HEK293 (cell line): Measurements from ENCODE around the gene RHBDL3.
A peak's percentile ranks its signal among the peaks of the same experiment; 100 is the strongest.

Source experiments
- KLF16 ChIP-seq: fragments of 450-650 bp; formaldehyde crosslinking; IDR thresholded peaks from 2 replicates; pipeline ENCODE4 v1.5.1; 2017; ENCODE audit warnings: missing biosample characterization, missing genetic modification characterization
- SCRT1 ChIP-seq: fragments of 450-650 bp; formaldehyde crosslinking; IDR thresholded peaks from 2 replicates; pipeline ENCODE4 v1.5.1; 2016; ENCODE audit warnings: missing biosample characterization, missing genetic modification characterization, borderline replicate concordance
- SP7 ChIP-seq: fragments of 450-650 bp; formaldehyde crosslinking; IDR thresholded peaks from 2 replicates; pipeline ENCODE4 v1.5.1; 2016; ENCODE audit warnings: missing biosample characterization, missing genetic modification characterization
- ZNF112 ChIP-seq: fragments of 450-650 bp; formaldehyde crosslinking; IDR thresholded peaks from 2 replicates; pipeline ENCODE4 v1.5.0; 2017; ENCODE audit warnings: missing biosample characterization, missing genetic modification characterization
- ZNF221 ChIP-seq: fragments of 450-650 bp; formaldehyde crosslinking; IDR thresholded peaks from 2 replicates; pipeline ENCODE4 v1.5.1; 2017; ENCODE audit warnings: missing biosample characterization, missing genetic modification characterization, borderline replicate concordance
- ZNF24 ChIP-seq: fragments of 450-650 bp; formaldehyde crosslinking; IDR thresholded peaks from 2 replicates; pipeline ENCODE4 v1.5.1; 2016; ENCODE audit warnings: missing biosample characterization, missing genetic modification characterization
- ZNF324 ChIP-seq: fragments of 450-650 bp; formaldehyde crosslinking; IDR thresholded peaks from 2 replicates; pipeline ENCODE4 v1.5.1; 2016; ENCODE audit warnings: missing biosample characterization, missing genetic modification characterization
- ZNF350 ChIP-seq: fragments of 450-650 bp; formaldehyde crosslinking; IDR thresholded peaks from 2 replicates; pipeline ENCODE4 v1.5.0; 2017; ENCODE audit warnings: missing biosample characterization, mild to moderate bottlenecking, missing genetic modification characterization
- ZNF37A ChIP-seq: fragments of 450-650 bp; IDR thresholded peaks from 2 replicates; pipeline ENCODE4 v1.5.1; 2018; ENCODE audit warnings: missing biosample characterization, missing genetic modification characterization
- ZNF391 ChIP-seq: fragments of 450-650 bp; formaldehyde crosslinking; IDR thresholded peaks from 2 replicates; pipeline ENCODE4 v1.5.1; 2016; ENCODE audit warnings: low read depth, missing biosample characterization, missing genetic modification characterization, borderline replicate concordance
- ZNF416 ChIP-seq: fragments of 450-650 bp; formaldehyde crosslinking; IDR thresholded peaks from 2 replicates; pipeline ENCODE4 v1.5.1; 2016; ENCODE audit warnings: missing biosample characterization, missing genetic modification characterization
- ZNF548 ChIP-seq: fragments of 450-650 bp; formaldehyde crosslinking; IDR thresholded peaks from 2 replicates; pipeline ENCODE4 v1.5.1; 2016; ENCODE audit warnings: missing biosample characterization, missing genetic modification characterization
- ZNF555 ChIP-seq: fragments of 450-650 bp; formaldehyde crosslinking; conservative IDR thresholded peaks from 2 replicates; pipeline ENCODE4 v1.5.1; 2017; ENCODE audit warnings: missing biosample characterization, mild to moderate bottlenecking, missing genetic modification characterization, inconsistent platforms
- ZNF701 ChIP-seq: fragments of 450-650 bp; formaldehyde crosslinking; IDR thresholded peaks from 2 replicates; pipeline ENCODE4 v1.5.1; 2016; ENCODE audit warnings: missing biosample characterization, missing genetic modification characterization
- ZNF707 ChIP-seq: fragments of 450-650 bp; formaldehyde crosslinking; IDR thresholded peaks from 2 replicates; pipeline ENCODE4 v1.5.1; 2016; ENCODE audit warnings: missing biosample characterization, missing genetic modification characterization
- ZNF747 ChIP-seq: fragments of 450-650 bp; formaldehyde crosslinking; IDR thresholded peaks from 2 replicates; pipeline ENCODE4 v1.5.1; 2016; ENCODE audit warnings: missing biosample characterization, missing genetic modification characterization
- ZNF776 ChIP-seq: fragments of 450-650 bp; formaldehyde crosslinking; IDR thresholded peaks from 2 replicates; pipeline ENCODE4 v1.5.0; 2017; ENCODE audit warnings: missing biosample characterization, missing genetic modification characterization, borderline replicate concordance
- ZNF792 ChIP-seq: fragments of 450-650 bp; formaldehyde crosslinking; IDR thresholded peaks from 2 replicates; pipeline ENCODE4 v1.5.1; 2016; ENCODE audit warnings: missing biosample characterization, missing genetic modification characterization
- TF ChIP-seq, protein P1 (sequence below): fragments of 450-650 bp; formaldehyde crosslinking; IDR thresholded peaks from 2 replicates; pipeline ENCODE4 v1.5.1; 2016; ENCODE audit warnings: missing biosample characterization, missing genetic modification characterization
- TF ChIP-seq, protein P2 (sequence below): fragments of 450-650 bp; formaldehyde crosslinking; IDR thresholded peaks from 2 replicates; pipeline ENCODE4 v1.5.1; 2016; ENCODE audit warnings: missing biosample characterization, missing genetic modification characterization
- TF ChIP-seq, protein P3 (sequence below): fragments of 450-650 bp; formaldehyde crosslinking; IDR thresholded peaks from 2 replicates; pipeline ENCODE4 v1.5.1; 2016; ENCODE audit warnings: missing biosample characterization, missing genetic modification characterization
- TF ChIP-seq, protein P4 (sequence below): fragments of 450-650 bp; formaldehyde crosslinking; IDR thresholded peaks from 2 replicates; pipeline ENCODE4 v1.5.1; 2017; ENCODE audit warnings: missing biosample characterization, mild to moderate bottlenecking, missing genetic modification characterization, moderate library complexity
- TF ChIP-seq, protein P5 (sequence below): fragments of 450-650 bp; formaldehyde crosslinking; IDR thresholded peaks from 2 replicates; pipeline ENCODE4 v1.5.1; 2017; ENCODE audit warnings: missing biosample characterization, missing genetic modification characterization

Gene RHBDL3

DNA sequence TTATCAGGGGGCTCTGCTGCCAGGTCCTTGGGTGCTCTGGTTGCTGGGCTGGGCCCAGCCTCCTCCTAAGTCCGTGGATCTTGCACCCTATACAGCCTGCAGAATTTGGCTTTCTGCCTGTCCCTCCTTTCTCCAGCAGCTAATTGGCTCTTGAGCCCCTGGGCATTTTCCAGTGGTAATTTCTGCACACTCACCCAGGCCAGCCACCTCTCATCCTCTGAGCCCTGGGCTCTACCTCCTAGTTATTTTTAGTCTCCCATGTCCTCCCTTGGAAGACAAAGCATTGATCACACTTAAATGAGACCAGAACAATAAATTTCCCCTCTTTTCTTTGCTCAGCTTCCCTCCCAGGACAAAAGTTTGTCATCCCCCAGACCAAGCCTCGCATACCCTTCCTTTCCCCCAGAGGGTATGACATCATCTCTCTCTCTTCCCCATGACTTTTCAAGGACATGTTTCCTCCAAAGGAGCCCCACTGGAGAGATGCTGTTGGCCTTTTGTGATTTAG, 38.2 kb downstream of the RHBDL3 start (continued):
- TF ChIP-seq ZNF324 (tag by site-specific recombination): no peak
- no peak for TF ChIP-seq ZNF707 (tag by site-specific recombination)
- no peak for TF ChIP-seq ZNF221 (tag by site-specific recombination)
- TF ChIP-seq, protein P1, sequence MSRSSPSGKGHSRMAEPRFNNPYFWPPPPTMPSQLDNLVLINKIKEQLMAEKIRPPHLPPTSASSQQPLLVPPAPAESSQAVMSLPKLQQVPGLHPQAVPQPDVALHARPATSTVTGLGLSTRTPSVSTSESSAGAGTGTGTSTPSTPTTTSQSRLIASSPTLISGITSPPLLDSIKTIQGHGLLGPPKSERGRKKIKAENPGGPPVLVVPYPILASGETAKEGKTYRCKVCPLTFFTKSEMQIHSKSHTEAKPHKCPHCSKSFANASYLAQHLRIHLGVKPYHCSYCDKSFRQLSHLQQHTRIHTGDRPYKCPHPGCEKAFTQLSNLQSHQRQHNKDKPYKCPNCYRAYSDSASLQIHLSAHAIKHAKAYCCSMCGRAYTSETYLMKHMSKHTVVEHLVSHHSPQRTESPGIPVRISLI (tag by site-specific recombination): no peak
- no peak for TF ChIP-seq ZNF555 (tag by site-specific recombination)
- TF ChIP-seq ZNF416 (tag by site-specific recombination): no peak
- TF ChIP-seq KLF16 (tag by site-specific recombination): no peak
- TF ChIP-seq, protein P2, sequence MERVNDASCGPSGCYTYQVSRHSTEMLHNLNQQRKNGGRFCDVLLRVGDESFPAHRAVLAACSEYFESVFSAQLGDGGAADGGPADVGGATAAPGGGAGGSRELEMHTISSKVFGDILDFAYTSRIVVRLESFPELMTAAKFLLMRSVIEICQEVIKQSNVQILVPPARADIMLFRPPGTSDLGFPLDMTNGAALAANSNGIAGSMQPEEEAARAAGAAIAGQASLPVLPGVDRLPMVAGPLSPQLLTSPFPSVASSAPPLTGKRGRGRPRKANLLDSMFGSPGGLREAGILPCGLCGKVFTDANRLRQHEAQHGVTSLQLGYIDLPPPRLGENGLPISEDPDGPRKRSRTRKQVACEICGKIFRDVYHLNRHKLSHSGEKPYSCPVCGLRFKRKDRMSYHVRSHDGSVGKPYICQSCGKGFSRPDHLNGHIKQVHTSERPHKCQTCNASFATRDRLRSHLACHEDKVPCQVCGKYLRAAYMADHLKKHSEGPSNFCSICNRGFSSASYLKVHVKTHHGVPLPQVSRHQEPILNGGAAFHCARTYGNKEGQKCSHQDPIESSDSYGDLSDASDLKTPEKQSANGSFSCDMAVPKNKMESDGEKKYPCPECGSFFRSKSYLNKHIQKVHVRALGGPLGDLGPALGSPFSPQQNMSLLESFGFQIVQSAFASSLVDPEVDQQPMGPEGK (tag by site-specific recombination): peak; percentile 80
- no peak for TF ChIP-seq ZNF37A
- TF ChIP-seq ZNF548: no peak
- TF ChIP-seq, protein P3, sequence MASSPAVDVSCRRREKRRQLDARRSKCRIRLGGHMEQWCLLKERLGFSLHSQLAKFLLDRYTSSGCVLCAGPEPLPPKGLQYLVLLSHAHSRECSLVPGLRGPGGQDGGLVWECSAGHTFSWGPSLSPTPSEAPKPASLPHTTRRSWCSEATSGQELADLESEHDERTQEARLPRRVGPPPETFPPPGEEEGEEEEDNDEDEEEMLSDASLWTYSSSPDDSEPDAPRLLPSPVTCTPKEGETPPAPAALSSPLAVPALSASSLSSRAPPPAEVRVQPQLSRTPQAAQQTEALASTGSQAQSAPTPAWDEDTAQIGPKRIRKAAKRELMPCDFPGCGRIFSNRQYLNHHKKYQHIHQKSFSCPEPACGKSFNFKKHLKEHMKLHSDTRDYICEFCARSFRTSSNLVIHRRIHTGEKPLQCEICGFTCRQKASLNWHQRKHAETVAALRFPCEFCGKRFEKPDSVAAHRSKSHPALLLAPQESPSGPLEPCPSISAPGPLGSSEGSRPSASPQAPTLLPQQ: peak; percentile 58; the same call in 1 of the 2 replicates
- TF ChIP-seq ZNF792: no peak
- TF ChIP-seq ZNF112 (tag by site-specific recombination): no peak
- no peak for TF ChIP-seq ZNF701 (tag by site-specific recombination)
- TF ChIP-seq ZNF391: no peak
- TF ChIP-seq SP7 (tag by site-specific recombination): peak; percentile 69
- no peak for TF ChIP-seq ZNF747
- TF ChIP-seq, protein P4, sequence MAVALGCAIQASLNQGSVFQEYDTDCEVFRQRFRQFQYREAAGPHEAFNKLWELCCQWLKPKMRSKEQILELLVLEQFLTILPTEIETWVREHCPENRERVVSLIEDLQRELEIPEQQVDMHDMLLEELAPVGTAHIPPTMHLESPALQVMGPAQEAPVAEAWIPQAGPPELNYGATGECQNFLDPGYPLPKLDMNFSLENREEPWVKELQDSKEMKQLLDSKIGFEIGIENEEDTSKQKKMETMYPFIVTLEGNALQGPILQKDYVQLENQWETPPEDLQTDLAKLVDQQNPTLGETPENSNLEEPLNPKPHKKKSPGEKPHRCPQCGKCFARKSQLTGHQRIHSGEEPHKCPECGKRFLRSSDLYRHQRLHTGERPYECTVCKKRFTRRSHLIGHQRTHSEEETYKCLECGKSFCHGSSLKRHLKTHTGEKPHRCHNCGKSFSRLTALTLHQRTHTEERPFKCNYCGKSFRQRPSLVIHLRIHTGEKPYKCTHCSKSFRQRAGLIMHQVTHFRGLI: peak; percentile 97
- TF ChIP-seq ZNF24 (tag by site-specific recombination): peak; percentile 63; the same call in 1 of the 2 replicates
- TF ChIP-seq, protein P5, sequence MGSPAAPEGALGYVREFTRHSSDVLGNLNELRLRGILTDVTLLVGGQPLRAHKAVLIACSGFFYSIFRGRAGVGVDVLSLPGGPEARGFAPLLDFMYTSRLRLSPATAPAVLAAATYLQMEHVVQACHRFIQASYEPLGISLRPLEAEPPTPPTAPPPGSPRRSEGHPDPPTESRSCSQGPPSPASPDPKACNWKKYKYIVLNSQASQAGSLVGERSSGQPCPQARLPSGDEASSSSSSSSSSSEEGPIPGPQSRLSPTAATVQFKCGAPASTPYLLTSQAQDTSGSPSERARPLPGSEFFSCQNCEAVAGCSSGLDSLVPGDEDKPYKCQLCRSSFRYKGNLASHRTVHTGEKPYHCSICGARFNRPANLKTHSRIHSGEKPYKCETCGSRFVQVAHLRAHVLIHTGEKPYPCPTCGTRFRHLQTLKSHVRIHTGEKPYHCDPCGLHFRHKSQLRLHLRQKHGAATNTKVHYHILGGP: no peak
- TF ChIP-seq ZNF350: no peak
- no peak for TF ChIP-seq ZNF776 (tag by site-specific recombination)
- TF ChIP-seq SCRT1 (tag by site-specific recombination): no peak
